Measurements from ENCODE around the gene CYP27C1.

GRCh38 chr2:127160676-127161075 lies 59.4 kb downstream of the CYP27C1 start:
- TF ChIP-seq, protein P1, sequence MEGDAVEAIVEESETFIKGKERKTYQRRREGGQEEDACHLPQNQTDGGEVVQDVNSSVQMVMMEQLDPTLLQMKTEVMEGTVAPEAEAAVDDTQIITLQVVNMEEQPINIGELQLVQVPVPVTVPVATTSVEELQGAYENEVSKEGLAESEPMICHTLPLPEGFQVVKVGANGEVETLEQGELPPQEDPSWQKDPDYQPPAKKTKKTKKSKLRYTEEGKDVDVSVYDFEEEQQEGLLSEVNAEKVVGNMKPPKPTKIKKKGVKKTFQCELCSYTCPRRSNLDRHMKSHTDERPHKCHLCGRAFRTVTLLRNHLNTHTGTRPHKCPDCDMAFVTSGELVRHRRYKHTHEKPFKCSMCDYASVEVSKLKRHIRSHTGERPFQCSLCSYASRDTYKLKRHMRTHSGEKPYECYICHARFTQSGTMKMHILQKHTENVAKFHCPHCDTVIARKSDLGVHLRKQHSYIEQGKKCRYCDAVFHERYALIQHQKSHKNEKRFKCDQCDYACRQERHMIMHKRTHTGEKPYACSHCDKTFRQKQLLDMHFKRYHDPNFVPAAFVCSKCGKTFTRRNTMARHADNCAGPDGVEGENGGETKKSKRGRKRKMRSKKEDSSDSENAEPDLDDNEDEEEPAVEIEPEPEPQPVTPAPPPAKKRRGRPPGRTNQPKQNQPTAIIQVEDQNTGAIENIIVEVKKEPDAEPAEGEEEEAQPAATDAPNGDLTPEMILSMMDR (IDR thresholded peaks at IDR 0.05): no peak
- TF ChIP-seq POLR2A (IDR thresholded peaks at IDR 0.05): no peak

Data from thyroid gland (tissue), 4 donors.